ENCODE measurements around the gene CUL1.

DNA sequence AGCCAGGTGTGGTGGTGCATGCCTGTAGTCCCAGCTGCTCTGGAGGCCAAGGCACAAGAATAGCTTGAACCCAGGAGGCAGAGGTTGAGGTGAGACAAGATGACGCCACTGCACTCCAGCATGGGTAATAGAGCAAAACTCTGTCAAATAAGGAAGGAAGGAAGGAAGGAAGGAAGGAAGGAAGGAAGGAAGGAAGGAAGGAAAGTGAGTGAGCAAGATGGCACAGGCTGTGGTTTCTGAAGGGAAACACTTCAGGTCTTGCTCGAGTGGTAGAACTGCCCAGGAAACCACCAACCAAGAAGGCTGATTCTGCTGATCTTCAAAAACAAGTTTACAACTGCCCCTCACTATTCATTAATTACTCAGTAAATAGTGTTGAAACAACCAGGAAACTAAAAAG, 140.2 kb downstream of the CUL1 start:
- TF ChIP-seq, protein P1, sequence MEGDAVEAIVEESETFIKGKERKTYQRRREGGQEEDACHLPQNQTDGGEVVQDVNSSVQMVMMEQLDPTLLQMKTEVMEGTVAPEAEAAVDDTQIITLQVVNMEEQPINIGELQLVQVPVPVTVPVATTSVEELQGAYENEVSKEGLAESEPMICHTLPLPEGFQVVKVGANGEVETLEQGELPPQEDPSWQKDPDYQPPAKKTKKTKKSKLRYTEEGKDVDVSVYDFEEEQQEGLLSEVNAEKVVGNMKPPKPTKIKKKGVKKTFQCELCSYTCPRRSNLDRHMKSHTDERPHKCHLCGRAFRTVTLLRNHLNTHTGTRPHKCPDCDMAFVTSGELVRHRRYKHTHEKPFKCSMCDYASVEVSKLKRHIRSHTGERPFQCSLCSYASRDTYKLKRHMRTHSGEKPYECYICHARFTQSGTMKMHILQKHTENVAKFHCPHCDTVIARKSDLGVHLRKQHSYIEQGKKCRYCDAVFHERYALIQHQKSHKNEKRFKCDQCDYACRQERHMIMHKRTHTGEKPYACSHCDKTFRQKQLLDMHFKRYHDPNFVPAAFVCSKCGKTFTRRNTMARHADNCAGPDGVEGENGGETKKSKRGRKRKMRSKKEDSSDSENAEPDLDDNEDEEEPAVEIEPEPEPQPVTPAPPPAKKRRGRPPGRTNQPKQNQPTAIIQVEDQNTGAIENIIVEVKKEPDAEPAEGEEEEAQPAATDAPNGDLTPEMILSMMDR (IDR thresholded peaks at IDR 0.05), result no peak
- TF ChIP-seq POLR2A (IDR thresholded peaks at IDR 0.05), result no peak
